ENCODE results near the gene DNER. TPM values are rescaled to one million over a fixed set of nuclear protein-coding genes. Genes with fewer than 3 reads are reported as not detected.

DNER gene
- total RNA-seq, 1 experiment from 2014 or later, result 3.7 TPM

- ATAC-seq (peak; percentile 97), DNase-seq (ENCODE audit: low spot score) (peak; percentile 92)
- Mint-ChIP-seq H3K36me3 (no peaks in the 10 kb centered on the region), H3K9me3 (peaks cover 5% of the 10 kb centered on the region; the same call in 1 of the 2 replicates), H3K27me3 (ENCODE audit: low read depth) (no peaks in the 10 kb centered on the region), H3K4me1 (peaks cover 23% of the 10 kb centered on the region), H3K4me3 (peak overlapping the region; percentile 52), H3K27ac (0 out of 2 replicates have a peak overlapping the region, but pooled peaks have one; percentile 4)
- TF ChIP-seq CTCF (IDR thresholded peaks at IDR 0.05) (peak; percentile 81), NR1H2 (CRISPR knock-in tag; IDR thresholded peaks at IDR 0.05) (no peak)
- CTCF ChIA-PET, result interaction anchor here (0.6 to 2.1 kb wide), 38 partner anchors 9 to 898 kb away, joined by 3 to 46 read pairs (median 4); partner anchors contain the start of gene DNER
- POLR2A ChIA-PET, result interaction anchor here (0.6 to 0.9 kb wide), 2 partner anchors 73 to 93 kb away, joined by 3 to 5 read pairs; no protein-coding TSS in a partner anchor
Observed at GRCh38 chr2:229586746-229587705, 127.3 kb downstream of the DNER start.

GRCh38 chr2:229586012-229586411 is 128.3 kb downstream of the DNER start:
- H3K4me3 Mint-ChIP-seq, result no peak overlapping the region
- ChIA-PET CTCF (interaction anchor here (0.8 to 2.1 kb wide), 15 partner anchors 8 to 244 kb away, joined by 3 to 46 read pairs (median 7); partner anchors contain the start of gene DNER), POLR2A (no interaction called here)
- no peaks in the 10 kb centered on the region for H3K27me3 Mint-ChIP-seq (ENCODE audit: low read depth)
- no peak for DNase-seq (ENCODE audit: low spot score)
- TF ChIP-seq ZNF317 (CRISPR knock-in tag; IDR thresholded peaks at IDR 0.05; ENCODE audit: borderline replicate concordance, low read depth), result no peak
- TF ChIP-seq AFF4 (CRISPR knock-in tag; IDR thresholded peaks at IDR 0.05; ENCODE audit: borderline replicate concordance), result no peak
- no peak for TF ChIP-seq NFYB (CRISPR knock-in tag; conservative IDR thresholded peaks at IDR 0.05; ENCODE audit: low read depth)
- ATAC-seq, result no peak
- H3K27ac Mint-ChIP-seq, result no peak overlapping the region
- H3K4me1 Mint-ChIP-seq, result peaks cover 23% of the 10 kb centered on the region
- peaks cover 2% of the 10 kb centered on the region; the same call in 1 of the 2 replicates for H3K9me3 Mint-ChIP-seq
- no peaks in the 10 kb centered on the region for H3K36me3 Mint-ChIP-seq

- Mint-ChIP-seq H3K27ac (no peak overlapping the region), H3K36me3 (no peaks in the 10 kb centered on the region), H3K4me3 (no peak overlapping the region), H3K9me3 (no peaks in the 10 kb centered on the region), H3K4me1 (peaks cover 13% of the 10 kb centered on the region), H3K27me3 (ENCODE audit: low read depth) (no peaks in the 10 kb centered on the region; the same call in 1 of the 2 replicates)
- ChIA-PET CTCF (interaction anchor here (0.8 to 2.2 kb wide), 2 partner anchors 20 to 151 kb away, joined by 4 to 10 read pairs; no protein-coding TSS in a partner anchor), POLR2A (no interaction called here)
- ATAC-seq (no peak), DNase-seq (ENCODE audit: low spot score) (no peak)
- no peak for TF ChIP-seq E2F5 (CRISPR knock-in tag; IDR thresholded peaks at IDR 0.05)
- no peak for TF ChIP-seq ATF1 (CRISPR knock-in tag; IDR thresholded peaks at IDR 0.05)
- no peak for TF ChIP-seq PRRX2 (CRISPR knock-in tag; IDR thresholded peaks at IDR 0.05)
- no peak for TF ChIP-seq GRHL2 (CRISPR knock-in tag; IDR thresholded peaks at IDR 0.05; ENCODE audit: insufficient replicate concordance, severe bottlenecking)
- no peak for TF ChIP-seq ZNF416 (CRISPR knock-in tag; IDR thresholded peaks at IDR 0.05)
- TF ChIP-seq STAT6 (CRISPR knock-in tag; conservative IDR thresholded peaks at IDR 0.05; ENCODE audit: low read depth), result no peak
- no peak for TF ChIP-seq ZNF532 (CRISPR knock-in tag; IDR thresholded peaks at IDR 0.05; ENCODE audit: borderline replicate concordance)
- TF ChIP-seq USF1 (CRISPR knock-in tag; IDR thresholded peaks at IDR 0.05), result no peak
- TF ChIP-seq ZNF317 (CRISPR knock-in tag; IDR thresholded peaks at IDR 0.05; ENCODE audit: borderline replicate concordance, low read depth), result no peak
- no peak for TF ChIP-seq RORB (CRISPR knock-in tag; IDR thresholded peaks at IDR 0.05)
Observed at GRCh38 chr2:229582151-229582550, 132.2 kb downstream of the DNER start.

Measured in WTC11 (cell line).